Glomerular visceral epithelial cell (primary cell): ENCODE measurements around the gene RALGAPA2.

Experiments used
- DNase-seq: peaks from one replicate; pipeline ENCODE4 v3.0.0-alpha.2; 2016; ENCODE audit errors: extremely low spot score

The RALGAPA2 gene

GRCh38 chr20:20630551-20630950 is 81.9 kb downstream of the RALGAPA2 start:
- DNase-seq: no peak

GRCh38 chr20:20629556-20630188 is 82.8 kb downstream of the RALGAPA2 start:
- no peak for DNase-seq

- DNase-seq: no peak
Measured at GRCh38 chr20:20628314-20628713, 84.1 kb downstream of the RALGAPA2 start.

GRCh38 chr20:20627471-20627870 is 85.0 kb downstream of the RALGAPA2 start:
- no peak for DNase-seq

- no peak for DNase-seq
Measured at GRCh38 chr20:20624914-20625313, 87.5 kb downstream of the RALGAPA2 start.

- no peak for DNase-seq
Measured at GRCh38 chr20:20621195-20621594, 91.2 kb downstream of the RALGAPA2 start.

- no peak for DNase-seq
Measured at GRCh38 chr20:20614391-20614790, 98.1 kb downstream of the RALGAPA2 start.

GRCh38 chr20:20612251-20612650 is 100.2 kb downstream of the RALGAPA2 start:
- no peak for DNase-seq

GRCh38 chr20:20611167-20611566 is 101.3 kb downstream of the RALGAPA2 start:
- DNase-seq: no peak

GRCh38 chr20:20609522-20609921 is 102.9 kb downstream of the RALGAPA2 start:
- DNase-seq: no peak

- DNase-seq: no peak
Measured at GRCh38 chr20:20608641-20609040, 103.8 kb downstream of the RALGAPA2 start.

- DNase-seq: no peak
Measured at GRCh38 chr20:20608041-20608440, 104.4 kb downstream of the RALGAPA2 start.

- DNase-seq: no peak
Measured at GRCh38 chr20:20606881-20607280, 105.6 kb downstream of the RALGAPA2 start.

- no peak for DNase-seq
Measured at GRCh38 chr20:20606050-20606449, 106.4 kb downstream of the RALGAPA2 start.

- DNase-seq: no peak
Measured at GRCh38 chr20:20604907-20605306, 107.5 kb downstream of the RALGAPA2 start.

- no peak for DNase-seq
Measured at GRCh38 chr20:20604357-20604756, 108.1 kb downstream of the RALGAPA2 start.

- peak; percentile 75 for DNase-seq
Measured at GRCh38 chr20:20603339-20603990, 109.0 kb downstream of the RALGAPA2 start.

GRCh38 chr20:20597966-20598365 is 114.5 kb downstream of the RALGAPA2 start:
- DNase-seq: no peak

GRCh38 chr20:20594171-20594530 is 118.3 kb downstream of the RALGAPA2 start:
- DNase-seq: peak; percentile 15

GRCh38 chr20:20593447-20594170 is 118.8 kb downstream of the RALGAPA2 start:
- DNase-seq: peak; percentile 25

GRCh38 chr20:20585146-20585545 is 127.3 kb downstream of the RALGAPA2 start:
- no peak for DNase-seq

GRCh38 chr20:20582734-20583133 is 129.7 kb downstream of the RALGAPA2 start:
- DNase-seq: no peak

GRCh38 chr20:20580139-20580538 is 132.3 kb downstream of the RALGAPA2 start:
- DNase-seq: no peak
